ENCODE data around the gene PANK4. TPM values are rescaled to one million over a fixed set of nuclear protein-coding genes. Genes with fewer than 3 reads are reported as not detected.

The PANK4 gene
- total RNA-seq, 4 donors from 2014 or later = 15.1 to 38.1 (median 27.4) TPM

DNA sequence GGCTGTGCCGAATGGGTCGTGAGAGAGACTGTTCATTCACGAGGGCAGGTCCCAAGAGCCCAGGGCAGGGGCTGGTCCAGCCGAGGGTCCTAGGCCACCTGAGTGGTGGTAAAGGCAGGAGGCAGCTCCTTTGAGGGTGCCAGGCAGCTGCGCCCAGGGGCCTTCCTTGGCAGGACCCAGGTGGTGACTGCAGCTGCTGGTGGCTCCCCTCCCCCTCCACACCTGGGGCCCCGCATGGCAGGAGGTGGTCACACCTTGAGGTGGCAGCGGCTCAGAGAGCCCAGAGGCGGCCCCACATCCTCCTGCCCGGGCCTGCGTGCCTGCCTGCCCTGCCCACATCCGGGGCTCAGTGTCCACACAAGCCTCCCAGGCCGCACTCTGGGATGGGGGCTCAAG lies 60.1 kb downstream of the PANK4 start:
- TF ChIP-seq, protein P1, sequence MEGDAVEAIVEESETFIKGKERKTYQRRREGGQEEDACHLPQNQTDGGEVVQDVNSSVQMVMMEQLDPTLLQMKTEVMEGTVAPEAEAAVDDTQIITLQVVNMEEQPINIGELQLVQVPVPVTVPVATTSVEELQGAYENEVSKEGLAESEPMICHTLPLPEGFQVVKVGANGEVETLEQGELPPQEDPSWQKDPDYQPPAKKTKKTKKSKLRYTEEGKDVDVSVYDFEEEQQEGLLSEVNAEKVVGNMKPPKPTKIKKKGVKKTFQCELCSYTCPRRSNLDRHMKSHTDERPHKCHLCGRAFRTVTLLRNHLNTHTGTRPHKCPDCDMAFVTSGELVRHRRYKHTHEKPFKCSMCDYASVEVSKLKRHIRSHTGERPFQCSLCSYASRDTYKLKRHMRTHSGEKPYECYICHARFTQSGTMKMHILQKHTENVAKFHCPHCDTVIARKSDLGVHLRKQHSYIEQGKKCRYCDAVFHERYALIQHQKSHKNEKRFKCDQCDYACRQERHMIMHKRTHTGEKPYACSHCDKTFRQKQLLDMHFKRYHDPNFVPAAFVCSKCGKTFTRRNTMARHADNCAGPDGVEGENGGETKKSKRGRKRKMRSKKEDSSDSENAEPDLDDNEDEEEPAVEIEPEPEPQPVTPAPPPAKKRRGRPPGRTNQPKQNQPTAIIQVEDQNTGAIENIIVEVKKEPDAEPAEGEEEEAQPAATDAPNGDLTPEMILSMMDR (IDR thresholded peaks at IDR 0.05) = no peak
- DNase-seq (ENCODE audit: low spot score) (no peak), ATAC-seq (ENCODE audit: low FRiP score) (no peak)

DNA sequence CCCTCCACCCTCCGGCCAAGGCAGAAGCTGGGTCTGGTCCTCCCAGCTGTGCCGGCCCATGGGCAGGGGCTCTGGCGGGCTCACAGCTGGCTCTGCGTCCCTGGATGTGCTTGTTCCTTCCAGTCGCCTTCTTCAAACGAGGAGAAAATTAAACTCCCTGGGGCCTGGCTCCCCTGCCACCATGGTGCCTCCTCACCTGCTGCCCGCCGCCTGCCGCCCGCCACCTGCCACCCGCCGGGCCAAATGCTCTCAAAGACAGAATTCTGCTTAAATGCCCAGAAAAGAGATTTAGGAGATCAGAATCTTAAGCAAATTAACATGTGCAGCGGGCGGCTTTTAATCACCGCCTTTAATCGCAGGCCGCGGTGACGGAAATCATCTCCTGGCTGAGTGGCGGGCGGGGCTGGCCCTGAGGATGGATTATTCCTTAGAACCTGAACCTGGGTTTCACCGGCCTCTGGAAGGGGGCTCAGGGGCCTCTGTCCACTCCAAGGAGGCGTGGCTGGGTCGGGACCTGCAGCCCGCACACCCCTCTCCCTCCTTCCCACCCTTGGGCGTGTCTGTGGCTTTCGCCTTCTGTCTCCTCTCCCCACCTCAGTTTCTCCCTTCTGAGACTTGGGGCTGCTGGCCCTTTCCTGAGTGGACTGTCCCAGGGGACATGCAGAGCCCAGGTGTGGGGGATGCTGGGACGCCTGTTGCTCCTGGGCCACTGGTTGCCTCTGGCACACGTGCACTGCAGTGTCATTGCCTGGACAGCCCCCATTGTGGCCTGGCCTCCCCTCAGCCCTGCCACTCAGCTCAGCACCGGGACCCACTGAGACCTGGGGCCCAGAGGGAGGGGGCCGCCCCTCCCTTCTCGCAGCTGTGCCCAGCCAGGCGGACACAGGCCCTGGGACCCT lies 60.8 kb downstream of the PANK4 start:
- ATAC-seq (ENCODE audit: low FRiP score) = no peak
- DNase-seq (ENCODE audit: low spot score) = no peak

DNA sequence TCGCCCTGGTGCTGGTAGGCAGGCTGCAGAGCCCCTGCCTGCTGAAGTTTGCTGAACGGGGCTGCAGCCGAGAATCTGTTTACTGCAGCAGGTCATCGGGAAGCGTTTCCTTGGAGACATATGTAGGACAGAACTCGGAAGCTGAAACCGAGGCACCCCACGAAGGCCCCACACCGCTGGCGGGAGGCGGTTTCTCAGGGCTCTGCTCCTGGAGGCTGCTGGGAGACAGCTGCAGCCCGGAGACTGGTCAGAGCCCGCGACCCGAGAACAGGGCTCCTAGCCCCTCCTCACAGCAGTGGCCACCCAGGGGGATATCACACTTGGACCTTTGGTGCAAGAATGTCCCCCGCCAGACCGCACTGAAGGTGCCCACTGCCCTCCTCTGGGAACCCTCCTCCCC lies 63.0 kb downstream of the PANK4 start:
- DNase-seq (ENCODE audit: low spot score) (no peak), ATAC-seq (ENCODE audit: low FRiP score) (no peak)
- TF ChIP-seq, protein P1 (IDR thresholded peaks at IDR 0.05) = no peak

More for the DNA sequence above, 60.8 kb downstream of the PANK4 start:
- TF ChIP-seq, protein P1 (IDR thresholded peaks at IDR 0.05) = no peak

DNA sequence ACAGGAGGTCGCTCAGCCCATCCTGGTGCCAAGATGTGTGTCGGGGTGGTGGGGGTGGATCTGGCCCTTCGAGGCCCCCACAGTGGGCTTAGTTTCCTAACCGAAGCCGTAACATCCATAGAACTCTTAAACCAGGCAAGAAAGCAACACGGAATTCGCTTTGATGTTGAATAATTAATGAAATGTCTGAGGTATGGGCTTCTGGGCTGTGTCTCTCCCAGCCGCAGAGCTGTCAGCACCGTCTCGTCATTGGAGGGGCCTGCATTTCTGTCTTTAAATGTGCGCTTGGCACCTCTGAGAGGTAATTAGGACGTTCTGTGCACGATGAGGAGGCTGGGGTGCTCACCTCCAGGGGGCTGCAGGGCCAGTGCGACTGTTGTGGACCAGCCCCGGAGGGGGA lies 63.6 kb downstream of the PANK4 start:
- no peak for DNase-seq (ENCODE audit: low spot score)
- ATAC-seq (ENCODE audit: low FRiP score) = no peak
- TF ChIP-seq, protein P1 (IDR thresholded peaks at IDR 0.05) = no peak

DNA sequence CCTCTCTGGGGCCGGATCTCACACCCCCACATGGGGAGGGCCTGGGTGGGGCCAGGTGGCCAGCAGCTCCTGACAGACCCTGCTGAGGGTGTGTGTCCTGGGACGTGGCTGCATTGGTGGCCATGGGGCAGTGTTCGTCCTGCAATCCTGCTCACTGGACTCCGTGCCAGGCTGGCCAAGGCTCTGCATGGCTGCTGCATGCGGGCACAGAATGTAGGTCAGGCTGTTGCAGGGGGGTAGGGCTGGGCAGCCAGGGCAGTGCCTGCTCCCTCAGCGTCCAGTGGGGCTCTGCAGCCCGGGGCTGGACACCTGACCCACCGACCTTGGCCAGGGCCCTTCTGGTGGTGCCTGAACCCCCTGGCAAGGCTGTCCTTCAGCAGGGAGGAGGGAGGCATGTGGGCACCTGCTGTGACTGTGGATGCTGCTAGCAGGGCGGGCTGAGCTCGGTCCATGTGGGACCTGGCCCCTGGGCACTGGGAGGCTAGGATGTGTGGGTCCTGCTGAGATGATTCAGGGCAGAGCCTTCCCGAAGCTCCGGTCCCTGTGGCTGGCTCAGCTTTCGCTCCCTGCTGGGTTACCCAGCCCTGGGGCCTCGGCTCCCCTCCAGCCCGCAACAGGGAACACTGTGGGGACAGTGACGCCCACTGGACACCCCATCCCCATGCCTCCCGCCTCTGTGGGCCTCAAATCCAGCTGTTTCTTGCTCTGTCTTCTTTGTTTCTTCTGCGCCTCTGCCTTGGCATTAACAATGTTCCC lies 65.2 kb downstream of the PANK4 start:
- no peak for DNase-seq (ENCODE audit: low spot score)
- ATAC-seq (ENCODE audit: low FRiP score) = no peak
- TF ChIP-seq, protein P1 (IDR thresholded peaks at IDR 0.05) = no peak

DNA sequence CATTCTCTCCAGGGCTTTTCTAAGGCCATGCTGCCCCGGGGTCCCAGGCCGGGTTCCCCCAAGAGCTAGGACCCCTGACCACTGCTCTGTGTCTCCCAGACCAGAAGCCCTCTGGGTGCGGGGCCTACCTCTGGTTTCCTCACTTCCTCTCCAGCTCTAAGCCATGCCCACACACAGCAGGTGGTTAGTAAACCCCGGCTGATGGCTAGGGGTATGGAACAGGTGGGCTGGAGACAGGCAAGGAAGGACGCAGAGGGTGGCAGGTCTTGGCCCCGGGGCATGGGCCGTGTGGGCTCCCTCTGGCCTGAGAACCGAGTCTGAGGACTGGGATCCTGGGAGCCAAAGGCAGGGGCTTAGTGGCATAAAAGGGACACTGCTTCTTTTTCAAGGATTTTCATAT lies 66.2 kb downstream of the PANK4 start:
- TF ChIP-seq, protein P1 (IDR thresholded peaks at IDR 0.05) = no peak
- ATAC-seq (ENCODE audit: low FRiP score) = no peak
- no peak for DNase-seq (ENCODE audit: low spot score)
